ENCODE measurements around the gene IFITM5. TPM values are rescaled to one million over a fixed set of nuclear protein-coding genes. Genes with fewer than 3 reads are reported as not detected.

Gene IFITM5
- polyA plus RNA-seq, 1 donor from 2014 or later: not detected

- H3K4me1 Mint-ChIP-seq: peaks cover 0 to 8% (median 7%) of the 10 kb centered on the region in 3 donors
- peaks cover 7% of the 10 kb centered on the region for H3K27me3 Mint-ChIP-seq
- H3K4me3 Mint-ChIP-seq: no peak overlapping the region
- H3K9me3 Mint-ChIP-seq: no peaks in the 10 kb centered on the region
- H3K27ac Mint-ChIP-seq: peak overlapping the region in 1 of 3 donors; percentile 28
- H3K36me3 Mint-ChIP-seq: no peaks in the 10 kb centered on the region
Measured at GRCh38 chr11:297051-297585, 2.2 kb downstream of the IFITM5 start.

GRCh38 chr11:296171-297050 lies 2.9 kb downstream of the IFITM5 start:
- Mint-ChIP-seq H3K27me3 (peaks cover 7% of the 10 kb centered on the region), H3K36me3 (no peaks in the 10 kb centered on the region), H3K27ac (peak overlapping the region in 1 of 3 donors; percentile 28), H3K9me3 (no peaks in the 10 kb centered on the region), H3K4me1 (peaks cover 0 to 8% (median 7%) of the 10 kb centered on the region in 3 donors), H3K4me3 (no peak overlapping the region)

- peaks cover 7% of the 10 kb centered on the region for H3K27me3 Mint-ChIP-seq
- H3K4me3 Mint-ChIP-seq: no peak overlapping the region
- peaks cover 3% of the 10 kb centered on the region for H3K36me3 Mint-ChIP-seq
- peaks cover 0 to 12% (median 9%) of the 10 kb centered on the region in 3 donors for H3K4me1 Mint-ChIP-seq
- H3K27ac Mint-ChIP-seq: peak overlapping the region in 1 of 3 donors; percentile 62
- no peaks in the 10 kb centered on the region for H3K9me3 Mint-ChIP-seq
Measured at GRCh38 chr11:295351-296170, 3.8 kb downstream of the IFITM5 start.

- Mint-ChIP-seq H3K4me3 (no peak overlapping the region), H3K4me1 (peaks cover 0 to 9% (median 9%) of the 10 kb centered on the region in 3 donors), H3K27ac (no peak overlapping the region), H3K36me3 (peaks cover 3% of the 10 kb centered on the region), H3K27me3 (peaks cover 4% of the 10 kb centered on the region), H3K9me3 (no peaks in the 10 kb centered on the region)
Measured at GRCh38 chr11:294780-295179, 4.5 kb downstream of the IFITM5 start.

DNA sequence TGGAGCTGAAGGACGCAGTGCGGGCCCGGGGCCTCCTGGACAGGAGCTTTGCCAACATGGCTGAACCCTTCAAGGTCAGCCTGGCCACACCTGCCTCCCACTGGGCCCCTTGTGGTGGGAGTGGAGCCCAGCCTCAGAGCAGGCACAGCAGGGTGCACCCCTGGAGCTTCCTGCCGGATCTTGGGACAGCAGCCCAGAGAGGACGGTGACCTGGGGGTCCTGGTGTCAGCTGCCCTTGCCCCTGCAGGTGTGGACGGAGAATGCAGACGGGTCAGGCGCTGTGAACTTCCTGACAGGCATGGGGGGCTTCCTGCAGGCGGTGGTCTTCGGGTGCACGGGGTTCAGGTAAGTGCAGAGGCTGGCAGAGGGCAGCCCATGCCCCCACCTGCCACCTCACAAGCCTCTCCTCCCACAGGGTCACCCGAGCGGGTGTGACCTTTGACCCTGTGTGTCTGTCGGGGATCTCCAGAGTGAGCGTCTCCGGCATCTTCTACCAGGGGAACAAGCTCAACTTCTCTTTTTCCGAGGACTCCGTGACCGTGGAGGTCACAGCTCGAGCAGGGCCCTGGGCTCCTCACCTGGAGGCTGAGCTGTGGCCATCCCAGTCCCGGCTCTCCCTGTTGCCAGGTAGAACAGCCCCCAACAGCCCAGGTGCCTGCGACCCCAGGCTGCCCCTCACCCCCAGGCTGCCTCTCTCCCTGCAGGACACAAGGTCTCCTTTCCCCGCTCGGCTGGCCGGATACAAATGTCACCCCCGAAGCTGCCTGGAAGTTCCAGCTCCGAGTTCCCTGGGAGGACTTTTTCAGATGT lies 5.3 kb downstream of the IFITM5 start:
- Mint-ChIP-seq H3K4me3 (no peak overlapping the region), H3K4me1 (peaks cover 0 to 10% (median 9%) of the 10 kb centered on the region in 3 donors), H3K27me3 (peaks cover 4% of the 10 kb centered on the region), H3K36me3 (peaks cover 3% of the 10 kb centered on the region), H3K9me3 (no peaks in the 10 kb centered on the region), H3K27ac (no peak overlapping the region)

DNA sequence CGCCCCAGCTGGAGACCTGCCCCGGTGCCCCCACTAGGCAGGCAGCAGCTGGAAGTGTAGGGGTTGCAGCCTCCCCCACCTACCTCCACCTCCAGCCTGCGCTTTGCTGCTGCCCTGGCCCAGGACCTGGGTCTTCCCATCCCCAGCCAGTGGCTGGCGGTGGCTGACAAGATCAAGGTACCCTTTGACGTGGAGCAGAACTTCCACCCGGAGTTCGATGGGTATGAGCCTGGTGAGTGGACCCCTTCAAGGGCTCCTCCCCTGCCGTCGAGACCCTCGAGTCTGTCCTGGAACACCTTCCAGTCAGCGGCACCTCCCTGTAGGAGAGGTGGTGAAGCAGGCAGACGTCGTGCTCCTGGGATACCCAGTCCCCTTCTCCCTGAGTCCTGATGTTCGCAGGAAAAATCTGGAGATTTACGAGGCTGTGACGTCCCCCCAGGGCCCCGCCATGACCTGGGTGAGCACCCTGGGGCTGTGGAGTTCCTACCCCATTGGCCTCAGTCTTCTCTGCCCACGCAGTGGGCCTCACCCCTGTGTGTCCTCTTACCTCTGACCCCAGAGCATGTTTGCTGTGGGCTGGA lies 6.0 kb downstream of the IFITM5 start:
- Mint-ChIP-seq H3K4me3 (no peak overlapping the region), H3K36me3 (peaks cover 3% of the 10 kb centered on the region), H3K27ac (no peak overlapping the region), H3K9me3 (no peaks in the 10 kb centered on the region), H3K4me1 (peaks cover 0 to 10% (median 9%) of the 10 kb centered on the region in 3 donors), H3K27me3 (peaks cover 4% of the 10 kb centered on the region)

GRCh38 chr11:292211-293121 lies 6.9 kb downstream of the IFITM5 start:
- peaks cover 3% of the 10 kb centered on the region for H3K36me3 Mint-ChIP-seq
- H3K4me1 Mint-ChIP-seq: peaks cover 0 to 13% (median 12%) of the 10 kb centered on the region in 3 donors
- peak overlapping the region in 1 of 3 donors; percentile 21 for H3K27ac Mint-ChIP-seq
- no peak overlapping the region for H3K4me3 Mint-ChIP-seq
- H3K9me3 Mint-ChIP-seq: no peaks in the 10 kb centered on the region
- H3K27me3 Mint-ChIP-seq: peaks cover 2% of the 10 kb centered on the region

DNA sequence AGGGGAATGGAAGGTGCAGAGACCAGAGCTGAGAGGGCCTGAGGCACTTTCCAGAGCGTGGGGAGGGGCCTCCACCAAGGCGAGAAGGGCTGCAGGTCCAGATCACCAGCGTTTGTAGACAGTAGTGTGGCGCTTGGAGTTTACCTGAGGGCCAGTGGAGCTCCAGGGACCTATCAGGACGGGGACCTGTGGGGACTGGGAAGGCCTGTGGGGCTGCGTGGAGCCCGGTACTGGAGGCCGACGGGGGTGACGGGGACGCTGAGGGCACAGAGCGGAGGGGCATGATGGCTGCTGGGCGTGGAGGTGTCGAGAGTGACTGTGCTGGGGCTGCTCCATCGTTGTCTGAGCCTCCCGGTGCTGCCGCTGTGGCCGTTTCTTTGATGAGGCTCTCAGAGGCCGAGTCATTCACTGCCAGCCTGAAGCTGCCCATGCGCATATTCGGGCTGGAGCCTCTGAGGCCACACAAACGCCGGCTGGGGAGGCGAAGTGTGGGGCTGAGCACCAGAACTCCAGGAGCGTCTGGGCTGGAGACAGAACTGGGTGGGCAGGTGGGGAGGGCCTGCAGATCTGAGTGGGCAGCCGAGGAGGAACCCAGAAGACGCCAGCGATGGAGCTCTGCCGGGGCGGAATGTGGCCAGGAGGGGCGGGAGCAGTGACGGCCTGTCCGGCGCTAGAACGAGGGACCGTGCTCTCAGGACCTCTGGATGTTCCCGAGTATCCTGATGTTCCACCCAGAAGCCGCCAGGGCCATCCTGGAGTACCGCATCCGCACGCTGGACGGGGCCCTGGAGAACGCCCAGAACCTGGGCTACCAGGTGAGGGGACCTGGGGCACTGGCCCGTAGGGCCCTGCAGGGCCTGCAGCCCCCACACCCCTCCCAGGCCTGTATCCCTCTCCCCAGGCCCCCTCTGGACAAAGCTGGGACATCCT lies 7.8 kb downstream of the IFITM5 start:
- H3K4me3 Mint-ChIP-seq: peak overlapping the region in 2 of 4 donors; percentile 18 to 60
- peaks cover 3% of the 10 kb centered on the region for H3K27me3 Mint-ChIP-seq
- peaks cover 3% of the 10 kb centered on the region for H3K36me3 Mint-ChIP-seq
- no peaks in the 10 kb centered on the region for H3K9me3 Mint-ChIP-seq
- H3K27ac Mint-ChIP-seq: peak overlapping the region in 1 of 3 donors; percentile 60
- H3K4me1 Mint-ChIP-seq: peaks cover 3 to 13% (median 13%) of the 10 kb centered on the region in 3 donors

DNA sequence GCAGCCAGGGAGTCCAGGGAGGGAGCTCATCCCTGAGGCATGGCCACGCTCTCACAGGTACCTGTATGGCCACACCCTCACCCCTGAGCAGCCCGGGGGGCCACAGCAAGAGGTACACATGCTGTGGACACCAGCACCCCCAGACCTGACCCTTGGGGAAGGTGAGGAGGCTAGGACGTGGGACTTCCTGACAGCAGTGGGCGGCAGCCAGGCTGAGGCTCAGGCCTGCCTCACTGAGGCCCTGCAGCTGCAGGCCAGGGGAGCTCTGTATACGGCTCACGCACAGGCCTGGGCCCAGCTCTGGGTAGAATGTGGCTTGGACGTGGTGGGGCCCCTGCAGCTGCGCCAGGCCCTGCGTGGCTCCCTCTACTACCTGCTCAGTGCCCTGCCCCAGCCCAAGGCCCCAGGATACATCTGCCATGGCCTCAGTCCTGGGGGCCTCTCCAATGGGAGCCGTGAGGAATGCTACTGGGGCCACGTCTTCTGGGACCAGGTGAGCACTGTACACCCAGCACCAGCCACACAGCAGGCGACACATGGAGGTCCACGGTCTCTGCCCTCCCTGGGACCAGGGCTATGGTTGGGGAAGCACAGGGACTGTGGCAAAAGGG lies 8.6 kb downstream of the IFITM5 start:
- peak overlapping the region in 3 of 4 donors; percentile 34 to 60 (median 52) for H3K4me3 Mint-ChIP-seq
- H3K27me3 Mint-ChIP-seq: peaks cover 3% of the 10 kb centered on the region
- peaks cover 3 to 13% (median 13%) of the 10 kb centered on the region in 3 donors for H3K4me1 Mint-ChIP-seq
- H3K27ac Mint-ChIP-seq: peak overlapping the region in 1 of 3 donors; percentile 60
- peaks cover 3% of the 10 kb centered on the region for H3K36me3 Mint-ChIP-seq
- H3K9me3 Mint-ChIP-seq: no peaks in the 10 kb centered on the region

GRCh38 chr11:289712-290620 lies 9.4 kb downstream of the IFITM5 start:
- Mint-ChIP-seq H3K9me3 (no peaks in the 10 kb centered on the region), H3K27me3 (peaks cover 3% of the 10 kb centered on the region), H3K4me1 (peaks cover 3 to 13% (median 13%) of the 10 kb centered on the region in 3 donors), H3K4me3 (peak overlapping the region; percentile 61 to 92 (median 82)), H3K36me3 (peaks cover 3% of the 10 kb centered on the region), H3K27ac (peak overlapping the region; percentile 60 to 86 (median 67))

GRCh38 chr11:289398-289711 lies 10.0 kb downstream of the IFITM5 start:
- H3K27ac Mint-ChIP-seq: peak overlapping the region; percentile 60 to 86 (median 67)

More at GRCh38 chr11:289398-289711, 10.0 kb downstream of the IFITM5 start:
- no peaks in the 10 kb centered on the region for H3K9me3 Mint-ChIP-seq
- peak overlapping the region; percentile 61 to 92 (median 82) for H3K4me3 Mint-ChIP-seq
- H3K4me1 Mint-ChIP-seq: peaks cover 3 to 13% (median 13%) of the 10 kb centered on the region in 3 donors
- peaks cover 3% of the 10 kb centered on the region for H3K36me3 Mint-ChIP-seq
- peaks cover 3% of the 10 kb centered on the region for H3K27me3 Mint-ChIP-seq

All from IgD-negative memory B cell (primary cell).